ENCODE measurements around the gene C1orf210.

DNA sequence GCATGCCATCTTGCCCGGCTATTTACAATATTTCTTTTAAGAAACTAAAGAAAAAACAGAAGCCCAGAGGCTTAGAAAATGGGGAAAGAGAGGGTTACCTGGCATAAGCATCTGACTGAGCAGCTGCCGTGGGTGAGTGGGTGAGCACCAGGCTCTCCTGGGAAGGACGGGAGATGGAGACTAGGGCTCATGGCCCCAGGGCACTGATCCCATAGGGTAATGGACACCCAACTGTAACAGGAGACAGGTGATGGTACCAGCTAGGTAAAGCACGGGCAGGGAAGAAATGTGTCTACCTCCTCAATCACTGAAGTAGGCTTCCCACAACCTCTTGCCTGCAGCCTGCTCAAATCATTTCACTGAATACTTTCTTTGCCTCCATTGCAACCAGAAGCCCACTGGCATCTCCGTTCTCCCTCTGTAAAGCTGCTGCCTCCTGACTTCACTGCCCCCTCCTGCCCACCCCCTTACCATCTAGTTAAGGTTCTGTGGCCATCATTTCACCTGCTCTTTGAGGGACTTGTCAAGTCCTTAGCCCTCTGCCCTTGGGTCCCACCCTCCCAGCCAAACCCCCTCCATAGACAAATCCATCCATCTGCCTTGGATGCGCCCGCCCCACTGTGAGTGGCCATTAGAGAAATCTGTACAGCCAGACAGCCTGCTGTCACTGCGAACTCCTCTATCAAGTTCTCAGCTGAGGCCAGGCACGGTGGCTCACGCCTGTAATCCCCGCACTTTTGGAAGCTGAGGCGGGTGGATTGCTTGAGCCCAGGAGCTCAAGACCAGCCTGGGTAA, 9.4 kb downstream of the C1orf210 start:
- TF ChIP-seq BDP1 (IDR thresholded peaks at IDR 0.05; ENCODE audit: insufficient read depth, insufficient read length) (no peak), CXXC5 (CRISPR knock-in tag; IDR thresholded peaks at IDR 0.05) (no peak), MYNN (IDR thresholded peaks at IDR 0.05) (no peak), MYNN (CRISPR knock-in tag; IDR thresholded peaks at IDR 0.05) (no peak), NR2C2 (CRISPR knock-in tag; IDR thresholded peaks at IDR 0.05) (no peak), NR2C2 (tag; IDR thresholded peaks at IDR 0.05) (no peak), SIN3A (IDR thresholded peaks at IDR 0.05; ENCODE audit: borderline replicate concordance in 2 of 2, control insufficient read depth in 1 of 2, low read depth in 2 of 2, low read length in 2 of 2) (no peak), CREB1 (IDR thresholded peaks at IDR 0.05) (no peak), CREB1 (CRISPR knock-in tag; IDR thresholded peaks at IDR 0.05) (no peak)
- TF ChIP-seq, protein P1, sequence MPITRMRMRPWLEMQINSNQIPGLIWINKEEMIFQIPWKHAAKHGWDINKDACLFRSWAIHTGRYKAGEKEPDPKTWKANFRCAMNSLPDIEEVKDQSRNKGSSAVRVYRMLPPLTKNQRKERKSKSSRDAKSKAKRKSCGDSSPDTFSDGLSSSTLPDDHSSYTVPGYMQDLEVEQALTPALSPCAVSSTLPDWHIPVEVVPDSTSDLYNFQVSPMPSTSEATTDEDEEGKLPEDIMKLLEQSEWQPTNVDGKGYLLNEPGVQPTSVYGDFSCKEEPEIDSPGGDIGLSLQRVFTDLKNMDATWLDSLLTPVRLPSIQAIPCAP (CRISPR knock-in tag; IDR thresholded peaks at IDR 0.05; ENCODE audit: borderline replicate concordance): no peak
- TF ChIP-seq, protein P2, sequence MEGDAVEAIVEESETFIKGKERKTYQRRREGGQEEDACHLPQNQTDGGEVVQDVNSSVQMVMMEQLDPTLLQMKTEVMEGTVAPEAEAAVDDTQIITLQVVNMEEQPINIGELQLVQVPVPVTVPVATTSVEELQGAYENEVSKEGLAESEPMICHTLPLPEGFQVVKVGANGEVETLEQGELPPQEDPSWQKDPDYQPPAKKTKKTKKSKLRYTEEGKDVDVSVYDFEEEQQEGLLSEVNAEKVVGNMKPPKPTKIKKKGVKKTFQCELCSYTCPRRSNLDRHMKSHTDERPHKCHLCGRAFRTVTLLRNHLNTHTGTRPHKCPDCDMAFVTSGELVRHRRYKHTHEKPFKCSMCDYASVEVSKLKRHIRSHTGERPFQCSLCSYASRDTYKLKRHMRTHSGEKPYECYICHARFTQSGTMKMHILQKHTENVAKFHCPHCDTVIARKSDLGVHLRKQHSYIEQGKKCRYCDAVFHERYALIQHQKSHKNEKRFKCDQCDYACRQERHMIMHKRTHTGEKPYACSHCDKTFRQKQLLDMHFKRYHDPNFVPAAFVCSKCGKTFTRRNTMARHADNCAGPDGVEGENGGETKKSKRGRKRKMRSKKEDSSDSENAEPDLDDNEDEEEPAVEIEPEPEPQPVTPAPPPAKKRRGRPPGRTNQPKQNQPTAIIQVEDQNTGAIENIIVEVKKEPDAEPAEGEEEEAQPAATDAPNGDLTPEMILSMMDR (IDR thresholded peaks at IDR 0.05 in 2 of 3, conservative IDR thresholded peaks at IDR 0.05 in 1 of 3; ENCODE audit: insufficient read depth in 2 of 3, low read depth in 1 of 3, low read length in 3 of 3): no peak
